HG02981 (cell line): Measurements from ENCODE around the gene IPMK.

Source experiments
- ATAC-seq: cut with Tn5 transposase; IDR thresholded peaks from one replicate; pipeline ENCODE4 v1.9.1; 2021; ENCODE audit warnings: mild to moderate bottlenecking, moderate library complexity; ENCODE audit not compliant: unreplicated experiment

Gene IPMK

DNA sequence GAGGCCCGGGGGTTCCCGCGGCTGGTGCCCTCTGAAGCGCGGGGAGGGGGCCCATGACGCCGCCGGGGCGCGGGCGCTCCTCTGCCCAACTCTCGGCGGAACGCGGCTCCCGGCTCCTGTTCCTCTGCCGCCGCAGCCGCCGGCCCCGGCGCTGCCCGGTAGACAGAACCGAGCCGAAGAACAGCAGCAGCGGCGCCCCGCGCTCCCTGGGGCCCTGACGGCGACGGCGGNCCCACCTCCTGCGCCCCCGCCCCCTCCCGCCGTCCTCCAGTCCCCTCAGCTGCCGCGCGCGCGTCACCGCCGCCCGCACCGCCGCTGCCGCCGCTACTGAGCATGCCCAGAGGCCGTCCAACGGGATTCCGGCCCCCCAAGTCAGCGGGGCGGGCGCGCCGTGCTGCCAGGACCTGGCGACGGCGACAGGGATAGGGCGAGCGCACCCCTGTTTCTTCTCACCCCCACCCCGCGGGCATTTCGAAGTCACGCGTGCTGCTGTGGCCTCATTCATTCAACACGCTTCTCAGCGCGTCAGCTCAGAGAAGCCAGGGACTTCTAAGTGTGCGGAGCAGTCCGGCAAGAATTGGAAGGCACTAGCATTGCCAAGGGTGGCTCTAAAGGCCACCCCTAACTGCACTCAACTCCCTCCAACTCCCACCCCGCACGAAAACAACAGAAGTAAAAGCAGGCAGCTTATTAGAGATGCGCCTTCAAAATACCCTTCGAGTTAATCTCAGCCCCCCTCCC lies at the start of gene IPMK:
Gene IPMK (minus strand): TSS at position 182 of the 741 bp plus-strand sequence. CDS start 283 bp downstream, outside the sequence.
- peak; percentile 51 for ATAC-seq

DNA sequence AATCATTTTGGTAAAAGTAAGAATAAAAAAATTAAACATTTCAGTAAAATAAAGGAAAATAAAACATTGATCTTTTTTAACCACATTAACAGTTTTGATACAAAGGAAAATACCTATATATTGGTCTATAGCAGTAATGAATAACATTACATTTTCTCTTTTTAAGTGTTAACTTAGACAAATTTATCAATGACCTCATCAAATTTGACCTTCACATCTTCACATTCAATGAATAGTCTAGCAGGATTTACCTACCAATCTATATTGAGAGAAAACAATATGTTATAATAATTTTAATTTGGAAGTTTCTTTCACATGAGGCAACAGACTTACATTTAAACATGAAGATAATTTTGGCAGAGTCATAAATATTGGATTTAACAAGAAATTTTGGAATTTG lies 49.2 kb upstream of the IPMK start:
- no peak for ATAC-seq

DNA sequence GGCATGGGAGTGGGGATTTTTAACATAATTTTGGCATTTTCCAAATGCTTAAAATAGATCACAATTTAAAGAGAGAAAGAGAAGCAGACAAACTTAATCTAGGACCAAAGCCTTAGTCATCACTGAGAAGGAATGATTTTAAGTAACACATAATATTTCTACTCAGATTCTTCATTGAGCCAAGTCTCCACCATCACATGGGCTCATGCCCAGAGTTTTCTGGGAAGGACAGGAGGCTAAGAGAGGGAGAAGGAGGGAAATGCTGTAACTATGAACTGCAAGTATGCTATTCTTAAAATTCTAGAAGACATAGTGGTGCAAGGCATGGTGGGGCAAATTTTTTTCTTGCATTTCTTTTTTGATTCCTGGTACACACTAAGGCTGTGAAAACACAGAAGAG lies 43.3 kb upstream of the IPMK start:
- no peak for ATAC-seq

DNA sequence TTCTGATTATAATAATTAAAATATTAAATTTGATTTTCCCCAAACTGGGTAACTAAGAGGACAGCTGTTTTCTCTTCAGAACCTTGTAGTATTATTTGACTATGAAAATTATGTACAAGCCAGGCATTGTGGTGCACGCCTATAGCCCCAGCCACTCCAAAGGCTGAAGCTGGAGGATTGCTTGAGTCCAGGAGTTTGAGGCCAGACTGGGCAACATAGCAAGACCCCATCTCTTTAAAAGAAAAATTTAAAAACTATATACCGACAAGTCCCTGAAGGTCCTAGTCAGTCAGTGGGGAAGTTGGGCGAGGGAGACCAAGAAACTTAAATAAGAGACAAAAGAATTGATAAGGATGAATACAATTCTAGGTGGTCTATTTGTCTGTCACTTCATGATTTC lies 40.0 kb upstream of the IPMK start:
- no peak for ATAC-seq

DNA sequence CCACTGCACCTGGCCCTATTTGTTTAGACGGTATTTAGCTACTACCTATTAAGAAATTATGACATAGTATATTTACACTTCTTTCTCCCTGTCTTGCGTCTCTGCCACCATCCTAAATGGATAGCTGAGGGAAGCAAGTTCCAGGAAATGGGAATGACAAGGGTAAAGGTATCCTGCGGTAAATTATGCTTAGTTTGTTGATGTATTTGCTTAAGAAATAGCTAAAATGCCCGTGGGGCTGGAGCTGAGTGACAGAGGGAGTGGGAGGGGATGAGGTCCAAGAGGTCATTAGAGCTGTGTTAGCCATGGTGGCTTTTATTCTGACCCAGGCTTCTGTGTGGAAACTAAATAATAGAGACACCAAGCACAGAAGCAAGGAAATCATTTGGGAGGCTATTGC lies 38.1 kb upstream of the IPMK start:
- ATAC-seq: no peak

DNA sequence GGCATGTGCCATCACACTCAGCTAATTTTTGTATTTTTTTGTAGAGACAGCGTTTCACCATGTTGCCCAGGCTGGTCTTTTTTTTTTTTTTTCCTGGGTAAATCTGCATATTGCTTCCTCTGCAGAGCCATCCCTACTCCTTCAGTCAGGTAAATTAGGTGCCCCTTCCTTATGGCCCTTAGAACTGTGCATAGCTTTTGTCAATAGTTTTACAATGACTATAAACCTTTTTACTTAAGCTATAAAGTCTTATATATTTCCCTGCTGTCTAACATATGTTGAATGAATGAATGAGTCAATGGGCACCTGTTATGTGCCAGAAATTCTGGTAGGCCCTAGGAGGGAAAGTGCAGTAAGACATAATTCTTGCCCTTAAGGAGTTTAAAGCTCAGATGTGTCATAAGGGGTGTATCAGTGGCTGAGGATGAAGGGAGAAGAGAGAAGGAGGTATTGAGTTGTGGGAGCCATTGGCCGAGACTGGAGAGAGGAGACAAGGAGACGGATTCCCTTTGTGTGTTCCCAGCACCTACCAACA lies 36.5 kb upstream of the IPMK start:
- no peak for ATAC-seq

DNA sequence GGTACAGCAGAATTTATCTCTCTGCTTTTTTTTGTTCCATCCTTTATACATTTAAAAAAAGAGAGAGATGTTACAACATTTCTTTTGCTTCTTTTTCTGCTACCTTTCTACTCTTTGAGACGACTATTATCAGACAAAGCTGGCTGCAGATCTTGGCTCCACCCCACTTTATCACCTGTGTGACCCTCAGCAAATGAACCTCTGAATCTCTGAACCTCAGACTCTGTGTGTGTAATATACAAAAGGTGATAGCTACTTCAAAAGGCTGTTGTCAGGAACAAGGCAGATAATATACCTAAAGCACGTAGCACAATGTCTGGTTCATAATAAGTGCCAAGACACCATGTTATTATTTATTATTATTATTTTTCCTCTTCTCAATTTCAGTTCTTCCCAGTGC lies 34.6 kb upstream of the IPMK start:
- ATAC-seq: no peak

DNA sequence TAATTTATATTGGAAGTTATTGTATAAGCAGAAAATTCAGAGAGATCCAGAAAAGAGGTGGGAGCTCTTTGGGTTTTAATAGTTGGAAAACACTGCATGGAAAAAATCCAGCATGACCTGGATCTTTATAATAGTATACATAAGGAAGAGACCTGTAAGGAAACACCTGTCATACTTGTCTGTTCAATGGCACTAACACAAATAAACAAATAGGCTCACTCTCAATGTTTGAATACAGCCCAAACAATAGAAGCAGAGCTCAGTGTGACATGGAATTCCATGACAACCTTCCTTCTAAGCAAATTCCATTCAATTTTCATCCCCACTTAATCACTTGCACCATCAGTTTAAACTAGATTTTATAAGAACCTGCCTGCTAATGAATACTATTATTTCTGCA lies 33.0 kb upstream of the IPMK start:
- ATAC-seq: no peak

DNA sequence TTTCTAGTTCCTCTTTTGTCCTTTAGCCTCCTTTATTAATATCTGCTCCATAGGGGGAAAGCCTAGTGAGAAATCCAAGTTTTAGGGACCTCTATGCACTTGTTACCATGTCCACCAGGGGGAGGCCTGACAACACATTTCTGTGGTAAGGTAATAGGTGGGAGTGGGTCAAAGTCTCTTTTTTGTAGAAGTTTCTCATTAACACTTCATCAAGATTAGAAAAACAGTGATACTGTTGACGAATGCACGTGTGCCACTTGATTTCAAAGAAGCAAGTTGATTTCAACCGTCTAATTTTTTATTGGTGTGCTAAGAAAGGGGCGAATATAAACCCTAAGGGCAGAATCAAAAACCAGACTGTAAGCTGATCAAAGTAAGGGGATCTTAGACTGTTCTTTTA lies 31.9 kb upstream of the IPMK start:
- ATAC-seq: peak; percentile 86

DNA sequence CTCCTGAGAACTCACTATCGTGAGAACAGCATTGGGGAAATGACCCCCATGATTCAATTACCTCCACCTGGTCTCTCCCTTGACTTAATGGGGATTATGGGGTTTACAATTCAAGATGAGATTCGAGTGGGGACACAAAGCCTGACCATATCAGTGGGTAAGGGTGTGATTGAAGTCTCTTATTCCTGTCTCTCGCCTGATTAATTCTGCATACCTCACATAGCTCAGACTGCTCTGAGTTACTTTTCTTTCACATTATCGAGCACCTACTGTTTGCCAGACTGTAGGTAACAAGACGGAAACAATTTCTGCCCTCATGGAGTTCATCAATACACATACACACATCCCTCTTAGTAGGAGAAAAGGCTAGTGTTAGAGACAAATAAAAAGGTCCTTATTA lies 26.3 kb upstream of the IPMK start:
- ATAC-seq: no peak

DNA sequence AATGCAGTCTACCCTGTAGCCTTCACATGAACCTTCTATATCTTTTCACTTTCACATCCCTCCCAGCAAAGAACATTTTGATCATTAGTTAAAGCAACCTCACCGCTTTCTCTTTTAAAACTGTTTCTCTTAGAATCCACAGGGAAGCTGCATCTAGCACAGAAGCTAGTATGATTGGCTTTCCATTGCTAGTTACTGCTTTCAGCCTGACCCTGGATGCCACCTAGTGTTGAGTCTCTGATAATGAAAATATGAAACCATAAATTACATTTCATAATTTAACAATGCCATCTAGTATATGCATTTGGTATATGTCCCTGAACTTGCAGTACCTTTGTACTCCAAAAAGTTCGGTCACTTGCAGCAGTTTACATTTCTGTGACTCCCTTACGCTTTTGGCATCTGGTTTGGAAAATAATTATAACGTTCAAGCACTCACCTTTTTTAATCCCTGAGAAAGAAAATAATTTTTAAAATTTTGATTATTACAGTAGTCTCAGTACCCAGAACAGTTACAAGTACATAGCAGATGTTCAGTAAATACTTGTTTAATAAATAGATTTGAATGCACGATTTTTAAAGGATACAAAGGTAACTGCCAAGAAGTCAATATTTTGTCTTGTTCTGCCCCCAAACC lies 24.0 kb upstream of the IPMK start:
- peak; percentile 88 for ATAC-seq

DNA sequence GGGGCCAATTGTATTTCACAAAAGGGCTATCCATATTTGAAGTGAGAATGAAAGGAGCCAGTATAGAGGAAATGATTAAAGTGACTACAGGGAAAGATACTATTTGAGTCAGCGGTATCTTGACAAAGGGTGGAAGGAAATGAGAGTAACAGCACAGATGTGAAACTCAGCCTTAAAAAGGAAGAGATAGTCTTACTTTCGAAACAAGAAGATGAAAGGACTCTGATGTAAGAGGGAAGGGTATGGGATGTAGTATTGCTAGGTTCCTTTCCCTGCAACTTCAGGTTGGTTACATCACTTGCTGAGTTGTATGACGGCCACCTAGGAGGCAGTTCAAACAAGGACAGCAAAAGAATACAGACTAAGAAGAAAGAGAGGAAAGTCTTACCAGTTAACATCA lies 14.9 kb upstream of the IPMK start:
- peak; percentile 99 for ATAC-seq

DNA sequence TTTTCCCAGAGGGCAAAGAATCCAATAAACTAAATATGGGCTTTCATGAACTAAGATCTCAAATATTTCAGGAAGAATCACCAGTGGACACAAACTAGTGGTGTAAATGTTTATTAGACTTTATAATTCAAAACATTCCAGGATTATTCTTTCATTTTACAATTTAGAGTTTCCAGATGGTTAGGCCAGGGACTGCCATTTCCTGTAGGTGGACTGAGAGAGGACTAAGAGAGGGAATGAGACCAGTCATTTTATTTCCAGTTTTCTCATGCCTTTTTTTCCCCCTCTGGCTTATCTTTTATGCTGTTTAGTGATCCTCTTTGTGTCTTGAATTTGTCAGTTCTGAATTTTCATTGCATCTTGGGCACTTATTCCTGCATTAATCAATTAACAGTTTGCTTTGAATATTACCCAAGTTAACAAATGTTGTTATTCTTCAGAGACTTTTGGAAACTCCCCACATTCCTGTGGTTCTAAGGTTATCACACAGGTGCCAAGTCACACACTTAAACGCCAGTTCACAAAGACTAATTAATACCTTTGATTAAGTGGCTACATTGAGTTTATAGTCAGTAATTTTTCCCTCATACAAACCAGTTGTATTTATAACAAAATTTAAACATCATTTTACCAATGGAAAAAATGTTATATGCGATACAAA lies 13.5 kb upstream of the IPMK start:
- ATAC-seq: no peak

DNA sequence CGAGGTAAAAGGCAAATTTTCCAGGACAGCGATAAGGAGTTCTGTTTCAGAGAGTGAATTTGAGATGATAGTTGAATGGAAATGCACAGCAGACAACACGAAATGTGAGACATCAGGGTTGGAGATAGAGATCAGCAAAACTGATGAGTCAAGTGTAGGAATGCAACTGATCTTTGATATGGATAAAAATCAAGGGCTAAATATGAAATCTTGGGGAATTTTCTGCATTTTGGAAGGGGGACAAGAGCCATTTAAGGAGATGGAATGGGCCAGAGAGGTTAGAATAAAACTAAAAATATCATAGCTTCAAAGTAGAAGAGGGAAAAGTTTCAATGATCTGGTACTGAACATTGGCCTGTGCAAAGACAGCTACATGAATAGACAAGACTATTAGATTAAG lies 12.8 kb upstream of the IPMK start:
- no peak for ATAC-seq

DNA sequence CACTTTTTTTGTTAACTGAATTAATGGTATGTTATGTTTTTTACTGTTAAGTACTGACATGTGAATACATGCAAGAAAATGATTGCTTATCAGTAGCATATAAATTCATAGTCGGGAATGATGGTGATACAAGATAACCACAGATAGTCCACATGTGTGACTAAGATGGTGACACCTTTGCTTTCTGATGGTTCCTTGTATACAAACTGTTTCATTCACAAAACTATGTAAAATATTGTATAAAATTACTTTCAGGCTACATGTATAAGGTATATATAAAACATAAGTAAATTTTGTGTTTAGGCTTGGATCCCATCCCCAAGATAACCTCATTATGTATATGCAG lies 11.2 kb upstream of the IPMK start:
- ATAC-seq: no peak

DNA sequence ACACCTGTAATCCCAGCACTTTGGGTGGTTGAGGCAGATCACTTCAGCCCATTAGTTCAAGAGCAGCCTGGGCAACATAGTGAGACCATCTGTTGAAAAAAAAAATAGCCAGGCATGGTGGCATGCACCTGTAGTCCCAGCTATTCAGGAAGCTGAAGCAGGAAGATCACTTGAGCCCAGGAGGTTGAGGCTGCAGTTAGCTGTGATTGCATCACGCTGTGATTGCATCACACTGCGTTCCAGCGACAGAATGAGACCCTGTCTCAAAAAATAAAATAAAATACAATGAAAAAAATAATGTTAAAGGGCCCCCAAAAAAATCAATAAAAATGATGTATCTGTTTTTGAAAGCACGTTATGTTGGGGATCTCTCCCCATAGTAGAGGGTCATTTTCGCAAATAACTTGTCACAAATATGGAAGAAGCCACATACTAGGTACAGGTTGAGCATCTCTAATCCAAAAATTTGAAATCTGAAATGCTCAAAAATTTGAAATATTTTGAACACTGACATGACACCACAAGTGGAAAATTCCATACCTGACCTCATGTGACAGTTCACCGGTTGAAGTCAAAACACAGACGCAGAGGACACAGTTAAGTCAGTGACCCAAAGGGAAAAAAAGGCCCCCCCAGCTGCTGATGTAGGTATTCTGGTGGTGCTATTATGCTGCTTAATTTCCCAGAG lies 10.7 kb upstream of the IPMK start:
- ATAC-seq: no peak

DNA sequence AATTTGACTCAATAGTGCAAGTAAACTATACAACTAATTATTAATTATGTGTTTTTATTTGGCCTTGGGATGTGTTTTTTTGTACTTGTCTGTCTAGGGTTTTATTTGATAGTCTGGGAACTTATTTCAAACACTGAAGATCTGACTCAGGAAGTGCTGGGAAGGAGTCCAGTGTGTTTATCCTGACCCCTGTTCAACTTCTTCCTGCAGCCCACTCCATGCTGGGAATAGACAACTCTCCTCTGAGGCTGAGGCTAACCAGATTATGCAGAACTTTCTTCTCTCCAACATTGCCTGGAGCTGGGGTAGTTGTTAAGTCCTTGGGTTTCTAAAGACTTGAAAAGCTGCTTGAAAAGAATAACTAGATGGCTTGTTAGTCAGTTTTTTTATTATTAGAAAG lies 8.2 kb upstream of the IPMK start:
- no peak for ATAC-seq

DNA sequence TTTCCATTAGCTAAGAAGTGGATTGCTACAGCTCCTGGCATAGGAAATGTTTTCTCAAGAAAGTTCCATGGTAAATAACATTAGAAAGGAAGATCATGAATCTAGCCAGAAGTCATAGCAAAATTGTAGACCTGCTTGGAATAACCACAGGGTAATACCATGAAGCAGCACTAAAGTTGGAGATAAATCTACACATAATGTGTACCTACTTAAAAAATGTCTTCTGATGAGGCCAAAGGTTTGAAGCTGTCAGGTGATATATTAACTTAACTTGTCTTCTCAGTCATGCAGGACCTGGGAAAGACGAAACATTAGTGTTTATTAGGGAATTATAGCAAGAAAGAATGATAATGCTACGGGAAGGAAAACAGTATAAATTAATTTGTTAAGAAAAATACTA lies 7.6 kb upstream of the IPMK start:
- no peak for ATAC-seq

DNA sequence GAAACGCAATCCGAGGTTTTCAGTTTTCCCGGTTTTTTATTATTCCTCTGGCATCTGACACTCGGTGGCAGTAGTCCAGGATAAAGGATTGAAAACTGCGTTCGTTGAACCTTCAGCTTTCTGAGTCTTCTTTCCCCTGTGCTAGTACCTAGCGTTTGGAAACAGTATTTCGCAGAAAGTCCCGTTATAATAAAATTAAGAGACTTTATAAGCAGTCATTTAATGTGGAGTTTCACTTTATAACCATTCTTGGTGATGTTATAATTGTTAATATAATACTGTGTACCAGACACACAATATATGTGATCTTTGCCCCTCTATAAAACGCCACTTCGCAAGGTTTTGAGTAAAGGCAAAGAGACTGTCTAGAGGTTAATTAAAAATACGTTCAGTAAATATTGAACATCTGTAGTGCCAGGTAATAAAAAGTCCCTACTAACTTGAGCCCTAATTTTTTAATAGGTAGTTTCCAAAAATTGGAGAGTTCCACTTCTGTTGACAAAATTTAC lies 2.1 kb upstream of the IPMK start:
- no peak for ATAC-seq

DNA sequence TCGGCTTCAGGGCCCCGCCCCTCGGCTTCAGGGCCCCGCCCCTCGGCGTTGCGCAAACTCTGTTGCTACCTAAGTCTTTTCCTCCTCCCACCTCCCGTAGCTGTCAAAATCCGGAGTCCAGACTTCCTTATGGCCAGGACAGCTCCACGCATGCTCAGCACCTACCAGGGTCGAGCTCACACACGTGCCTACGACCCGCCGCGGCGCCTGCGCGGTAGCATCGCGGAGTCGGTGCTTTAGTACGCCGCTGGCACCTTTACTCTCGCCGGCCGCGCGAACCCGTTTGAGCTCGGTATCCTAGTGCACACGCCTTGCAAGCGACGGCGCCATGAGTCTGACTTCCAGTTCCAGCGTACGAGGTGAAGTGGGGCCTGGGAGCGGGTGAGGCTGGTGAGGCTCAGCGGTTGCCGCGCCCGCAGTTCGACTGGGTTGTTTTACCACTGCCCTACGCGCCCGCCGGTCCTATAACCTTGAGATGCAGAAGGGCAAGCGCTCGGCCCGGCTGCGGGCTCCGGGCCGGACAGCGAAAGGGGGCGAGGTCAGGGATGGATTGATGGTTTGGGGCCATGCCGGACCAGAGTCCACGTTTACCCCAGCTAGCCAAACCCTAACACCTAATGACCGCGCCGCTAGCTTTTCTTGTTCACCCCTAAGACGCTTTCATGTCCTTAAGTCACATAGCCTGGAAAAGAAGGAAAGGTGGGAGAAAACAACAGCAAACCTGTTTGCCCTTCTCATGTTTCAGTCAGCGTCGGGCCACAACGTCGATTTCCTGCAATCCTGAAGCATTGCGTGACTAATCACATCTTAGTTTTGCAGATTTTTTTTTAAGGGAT lies 1.5 kb upstream of the IPMK start, which contains the start of gene CISD1:
Gene CISD1 (plus strand): TSS at position 217 of the 836 bp plus-strand sequence. CDS start 112 bp downstream, at position 329.
- ATAC-seq: peak; percentile 58
